ENCODE measurements around the gene PLPPR2.
"Not testable (repeated sequence)": the region's sequence is repeated elsewhere in the genome, so short reads cannot be mapped to it uniquely, and the experiment has no call there.

The PLPPR2 gene

DNA sequence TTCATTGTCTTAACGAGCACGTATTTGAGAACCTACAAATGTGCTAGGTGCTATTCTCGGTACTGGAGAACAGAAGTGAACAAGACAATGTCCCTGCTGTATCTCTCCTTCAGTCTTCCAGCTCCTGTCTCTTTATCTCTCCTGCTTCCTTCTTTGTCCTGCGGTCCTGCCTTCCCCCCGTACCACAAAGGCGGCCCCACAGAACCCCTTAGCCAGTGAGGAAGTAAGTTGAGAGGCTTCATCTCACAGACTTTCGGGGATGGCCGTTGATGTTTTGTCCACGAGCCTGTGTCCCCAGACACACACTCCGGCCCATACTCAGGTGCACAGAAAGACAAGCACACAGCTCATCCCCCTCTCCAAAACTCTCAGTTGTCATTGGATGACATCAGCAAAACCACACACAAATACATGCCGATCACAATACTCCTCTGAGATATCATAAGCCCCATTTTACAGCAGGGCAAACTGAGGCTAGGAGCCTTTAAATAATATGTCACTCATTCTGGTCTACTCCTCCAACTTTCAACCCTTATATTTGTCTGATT, 18.7 kb downstream of the PLPPR2 start:
- in situ Hi-C loops (cut with MboI; ENCODE audit: low pct_unique_long_range_greater_than_20kb, low sequenced_read_pairs, unreplicated experiment), result no loop called here
- DNase-seq (ENCODE audit: low spot score), result no peak
- TF ChIP-seq CTCF (IDR thresholded peaks at IDR 0.05; ENCODE audit: extremely low read depth, insufficient read depth, missing control alignments), result no peak

GRCh38 chr19:11374433-11375142, 19.4 kb downstream of the PLPPR2 start, which contains the start of gene SWSAP1:
Gene SWSAP1 (plus strand): TSS chr19:11374666. CDS start chr19:11374681, 15 bp downstream.
- in situ Hi-C loops (cut with MboI; ENCODE audit: low pct_unique_long_range_greater_than_20kb, low sequenced_read_pairs, unreplicated experiment), result no loop called here
- peak; percentile 97 for DNase-seq (ENCODE audit: low spot score)
- no peak for TF ChIP-seq CTCF (IDR thresholded peaks at IDR 0.05; ENCODE audit: extremely low read depth, insufficient read depth, missing control alignments)

- in situ Hi-C loops (cut with MboI; ENCODE audit: low pct_unique_long_range_greater_than_20kb, low sequenced_read_pairs, unreplicated experiment), result no loop called here
- DNase-seq (ENCODE audit: low spot score), result no peak
- TF ChIP-seq CTCF (IDR thresholded peaks at IDR 0.05; ENCODE audit: extremely low read depth, insufficient read depth, missing control alignments), result no peak
Observed at GRCh38 chr19:11375143-11375948, 20.1 kb downstream of the PLPPR2 start.

- DNase-seq (ENCODE audit: low spot score), result no peak
- in situ Hi-C loops (cut with MboI; ENCODE audit: low pct_unique_long_range_greater_than_20kb, low sequenced_read_pairs, unreplicated experiment), result no loop called here
- no peak for TF ChIP-seq CTCF (IDR thresholded peaks at IDR 0.05; ENCODE audit: extremely low read depth, insufficient read depth, missing control alignments)
Observed at GRCh38 chr19:11377237-11377636, 22.0 kb downstream of the PLPPR2 start.

DNA sequence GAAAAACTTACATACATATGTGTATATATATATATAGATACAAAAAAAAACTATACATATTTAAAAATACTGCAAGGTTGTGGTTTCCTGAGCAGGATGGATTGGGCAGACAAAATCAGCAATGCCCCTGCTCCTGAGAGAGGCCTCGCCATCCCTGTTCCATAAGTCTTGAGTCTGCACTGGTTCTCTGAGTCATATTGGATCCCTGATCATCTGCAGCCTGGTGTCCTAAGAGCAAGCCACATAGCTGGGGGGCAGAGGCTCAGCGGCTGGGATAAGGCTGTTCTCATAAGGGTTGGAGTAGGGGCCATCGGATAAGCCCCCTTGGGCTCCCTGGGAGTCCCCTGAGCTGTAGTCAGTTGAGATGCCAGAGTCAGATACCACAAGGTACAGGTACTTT, 22.5 kb downstream of the PLPPR2 start:
- in situ Hi-C loops (cut with MboI; ENCODE audit: low pct_unique_long_range_greater_than_20kb, low sequenced_read_pairs, unreplicated experiment), result no loop called here
- no peak for DNase-seq (ENCODE audit: low spot score)
- TF ChIP-seq CTCF (IDR thresholded peaks at IDR 0.05; ENCODE audit: extremely low read depth, insufficient read depth, missing control alignments), result no peak

DNA sequence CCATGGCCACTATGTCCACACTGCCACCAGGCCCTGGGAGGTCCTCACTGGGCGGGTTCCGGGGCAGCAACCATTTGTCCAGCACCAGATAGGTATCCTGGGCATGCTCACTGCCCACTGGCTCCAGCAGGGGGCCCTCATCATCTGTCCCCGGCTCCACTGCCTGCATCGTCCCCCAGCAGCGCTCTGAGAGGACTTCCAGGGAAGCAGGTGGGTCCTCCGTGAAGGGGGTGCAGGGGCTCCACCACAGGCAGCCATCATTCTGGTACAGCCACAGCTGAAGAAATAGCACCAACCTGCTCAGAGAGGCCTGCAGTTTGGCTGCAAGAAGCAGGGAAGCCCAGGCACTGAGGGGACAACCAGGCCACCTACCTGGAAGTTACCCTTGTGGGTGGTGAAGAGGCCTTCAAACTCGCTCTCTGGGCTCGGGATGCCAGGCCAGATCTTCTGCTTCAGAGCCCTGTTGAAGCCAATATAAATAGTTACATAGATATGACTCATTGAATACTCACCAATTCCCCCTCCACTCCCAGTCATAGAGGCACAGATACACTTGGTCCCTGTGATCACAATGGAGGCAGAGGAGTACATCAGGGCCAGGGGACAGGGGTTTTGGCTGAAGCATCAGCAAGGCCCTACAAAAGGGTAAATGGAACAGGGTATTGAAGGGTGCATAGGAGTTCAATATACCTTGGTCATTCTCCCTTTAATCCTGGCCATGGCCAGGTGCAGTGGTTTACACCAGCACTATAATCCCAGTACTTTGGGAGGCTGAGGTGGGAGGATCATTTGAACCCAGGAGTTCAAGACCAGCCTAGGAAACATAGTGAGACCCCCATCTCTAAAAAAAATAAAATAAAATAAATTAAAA, 23.3 kb downstream of the PLPPR2 start:
- in situ Hi-C loops (cut with MboI; ENCODE audit: low pct_unique_long_range_greater_than_20kb, low sequenced_read_pairs, unreplicated experiment), result no loop called here
- peak; percentile 68 for TF ChIP-seq CTCF (IDR thresholded peaks at IDR 0.05; ENCODE audit: extremely low read depth, insufficient read depth, missing control alignments)
- DNase-seq (ENCODE audit: low spot score), result no peak

- DNase-seq (ENCODE audit: low spot score); in situ Hi-C loops (cut with MboI; ENCODE audit: low pct_unique_long_range_greater_than_20kb, low sequenced_read_pairs, unreplicated experiment): not testable (repeated sequence)
Observed at GRCh38 chr19:11379269-11379845, 24.1 kb downstream of the PLPPR2 start.

Data from GM13977 (cell line).